GM18498 (cell line): Measurements from ENCODE around the gene FXYD2.

ENCODE experiments used
- ATAC-seq: cut with Tn5 transposase; IDR thresholded peaks from one replicate; pipeline ENCODE4 v1.9.1; 2021; ENCODE audit warnings: mild to moderate bottlenecking, moderate library complexity; ENCODE audit not compliant: unreplicated experiment

The FXYD2 gene

GRCh38 chr11:117805045-117805444, 19.5 kb downstream of the FXYD2 start:
- no peak for ATAC-seq

- no peak for ATAC-seq
Observed at GRCh38 chr11:117803896-117804295, 20.6 kb downstream of the FXYD2 start.

GRCh38 chr11:117799634-117800033, 24.9 kb downstream of the FXYD2 start:
- ATAC-seq = no peak

- ATAC-seq = no peak
Observed at GRCh38 chr11:117796872-117797529, 27.5 kb downstream of the FXYD2 start, which contains the start of gene DSCAML1. Gene DSCAML1, minus strand, starts transcription at chr11:117797216. Its CDS starts 137 bp downstream, at chr11:117797079.

GRCh38 chr11:117796456-117796871, 28.1 kb downstream of the FXYD2 start:
- no peak for ATAC-seq

GRCh38 chr11:117795638-117796455, 28.7 kb downstream of the FXYD2 start:
- ATAC-seq = no peak

- ATAC-seq = no peak
Observed at GRCh38 chr11:117794772-117795629, 29.5 kb downstream of the FXYD2 start.

GRCh38 chr11:117794135-117794534, 30.4 kb downstream of the FXYD2 start:
- no peak for ATAC-seq

- ATAC-seq = no peak
Observed at GRCh38 chr11:117793583-117793982, 31.0 kb downstream of the FXYD2 start.

GRCh38 chr11:117792992-117793391, 31.6 kb downstream of the FXYD2 start:
- no peak for ATAC-seq

GRCh38 chr11:117792241-117792640, 32.3 kb downstream of the FXYD2 start:
- ATAC-seq = no peak

- no peak for ATAC-seq
Observed at GRCh38 chr11:117790279-117790678, 34.3 kb downstream of the FXYD2 start.

GRCh38 chr11:117789241-117789640, 35.3 kb downstream of the FXYD2 start:
- ATAC-seq = no peak

- no peak for ATAC-seq
Observed at GRCh38 chr11:117786135-117786870, 38.2 kb downstream of the FXYD2 start.

GRCh38 chr11:117782101-117782500, 42.4 kb downstream of the FXYD2 start:
- ATAC-seq = no peak

- ATAC-seq = no peak
Observed at GRCh38 chr11:117781627-117782026, 42.9 kb downstream of the FXYD2 start.

- ATAC-seq = no peak
Observed at GRCh38 chr11:117780456-117780855, 44.1 kb downstream of the FXYD2 start.

GRCh38 chr11:117774553-117774952, 50.0 kb downstream of the FXYD2 start:
- ATAC-seq = no peak

GRCh38 chr11:117772360-117772759, 52.2 kb downstream of the FXYD2 start:
- no peak for ATAC-seq

- ATAC-seq = no peak
Observed at GRCh38 chr11:117771841-117772240, 52.7 kb downstream of the FXYD2 start.

GRCh38 chr11:117771197-117771596, 53.3 kb downstream of the FXYD2 start:
- ATAC-seq = no peak
